Measurements from ENCODE around the gene SWI5. TPM values are rescaled to one million over a fixed set of nuclear protein-coding genes. Genes with fewer than 3 reads are reported as not detected.

Gene SWI5
- total RNA-seq, 1 donor from 2014 or later = 13.5 TPM

GRCh38 chr9:128254855-128255759 is 21.0 kb upstream of the SWI5 start:
- H3K4me3 Mint-ChIP-seq (ENCODE audit: low read depth) = no peak overlapping the region
- H3K9me3 Mint-ChIP-seq = no peaks in the 10 kb centered on the region
- intact Hi-C loops (cut with micrococcal nuclease) = no loop called here

DNA sequence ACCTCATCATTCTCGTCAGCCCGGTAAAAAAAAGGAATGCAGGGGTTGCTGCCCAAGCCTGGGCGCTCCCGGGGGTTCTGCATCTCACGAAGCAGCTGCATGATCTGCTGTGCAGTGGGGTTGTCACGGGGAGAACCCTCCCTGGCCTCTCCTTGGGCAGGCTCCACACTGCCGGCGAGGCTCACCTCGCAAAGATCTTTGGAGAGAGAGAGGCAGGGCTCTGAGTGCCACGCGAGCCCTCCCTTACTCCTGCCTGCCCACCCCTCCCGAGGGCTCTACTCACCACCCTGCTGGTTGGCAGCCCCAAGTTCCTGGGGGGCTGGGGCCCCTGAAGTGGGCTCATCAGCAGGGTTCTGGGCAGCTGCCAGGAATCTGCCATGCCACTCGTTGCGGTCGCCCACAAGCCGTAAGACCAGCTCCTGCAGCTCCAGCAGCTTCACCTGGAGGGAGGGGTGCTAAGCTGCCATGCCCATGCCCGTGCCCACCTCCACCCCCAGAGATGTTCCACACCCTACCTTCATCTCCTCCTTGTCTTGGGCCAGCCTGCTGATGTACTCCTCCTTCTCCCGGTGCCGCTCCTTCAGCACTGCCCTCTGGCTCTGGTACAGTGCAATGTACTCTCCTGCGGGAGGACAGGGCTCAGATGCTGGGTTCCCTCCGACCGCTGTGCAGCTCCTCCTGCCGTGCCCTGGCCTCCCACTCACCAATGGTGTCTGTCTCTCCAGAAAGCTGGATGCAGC is 18.8 kb upstream of the SWI5 start:
- peaks cover 1% of the 10 kb centered on the region for H3K27me3 Mint-ChIP-seq (ENCODE audit: low read depth)
- intact Hi-C loops (cut with micrococcal nuclease) = no loop called here
- no peak overlapping the region for H3K27ac Mint-ChIP-seq
- H3K36me3 Mint-ChIP-seq (ENCODE audit: low read depth) = peaks cover 17% of the 10 kb centered on the region
- no peaks in the 10 kb centered on the region for H3K4me1 Mint-ChIP-seq (ENCODE audit: low read depth)
- H3K4me3 Mint-ChIP-seq (ENCODE audit: low read depth) = no peak overlapping the region
- no peaks in the 10 kb centered on the region for H3K9me3 Mint-ChIP-seq
- no peak for DNase-seq (ENCODE audit: low spot score)

More at GRCh38 chr9:128254855-128255759, 21.0 kb upstream of the SWI5 start:
- H3K4me1 Mint-ChIP-seq (ENCODE audit: low read depth) = peaks cover 3% of the 10 kb centered on the region
- DNase-seq (ENCODE audit: low spot score) = peak; percentile 25
- H3K27ac Mint-ChIP-seq = no peak overlapping the region
- H3K36me3 Mint-ChIP-seq (ENCODE audit: low read depth) = peaks cover 7% of the 10 kb centered on the region
- peaks cover 11% of the 10 kb centered on the region for H3K27me3 Mint-ChIP-seq (ENCODE audit: low read depth)

GRCh38 chr9:128257907-128258306 is 18.2 kb upstream of the SWI5 start:
- Mint-ChIP-seq H3K4me3 (ENCODE audit: low read depth) (no peak overlapping the region), H3K27ac (no peak overlapping the region), H3K36me3 (ENCODE audit: low read depth) (peaks cover 21% of the 10 kb centered on the region), H3K9me3 (no peaks in the 10 kb centered on the region), H3K27me3 (ENCODE audit: low read depth) (no peaks in the 10 kb centered on the region), H3K4me1 (ENCODE audit: low read depth) (no peaks in the 10 kb centered on the region)
- intact Hi-C loops (cut with micrococcal nuclease) = no loop called here
- no peak for DNase-seq (ENCODE audit: low spot score)

DNA sequence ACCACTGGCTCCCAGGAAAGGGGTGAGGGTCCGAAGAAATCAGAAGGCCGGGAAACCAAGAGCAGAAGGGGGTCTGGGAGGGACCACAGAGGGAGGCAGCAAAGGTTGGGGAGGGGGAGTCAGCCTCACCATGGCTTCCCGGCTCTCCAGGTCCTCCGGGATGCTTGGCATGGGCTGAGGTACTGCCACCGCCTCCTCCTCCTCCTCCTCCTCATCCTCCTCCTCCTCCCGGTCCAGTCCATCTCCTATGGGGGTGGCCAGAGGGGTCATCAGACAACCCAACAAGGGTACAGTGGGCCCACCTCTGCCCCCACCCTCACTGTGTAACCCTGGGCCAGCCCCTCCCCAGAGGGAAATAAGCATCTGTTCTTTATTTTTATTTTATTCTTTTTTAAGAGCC is 17.8 kb upstream of the SWI5 start:
- Mint-ChIP-seq H3K4me3 (ENCODE audit: low read depth) (no peak overlapping the region), H3K4me1 (ENCODE audit: low read depth) (no peaks in the 10 kb centered on the region), H3K36me3 (ENCODE audit: low read depth) (peaks cover 21% of the 10 kb centered on the region), H3K9me3 (no peaks in the 10 kb centered on the region), H3K27ac (no peak overlapping the region), H3K27me3 (ENCODE audit: low read depth) (no peaks in the 10 kb centered on the region)
- intact Hi-C loops (cut with micrococcal nuclease) = no loop called here
- DNase-seq (ENCODE audit: low spot score) = no peak

DNA sequence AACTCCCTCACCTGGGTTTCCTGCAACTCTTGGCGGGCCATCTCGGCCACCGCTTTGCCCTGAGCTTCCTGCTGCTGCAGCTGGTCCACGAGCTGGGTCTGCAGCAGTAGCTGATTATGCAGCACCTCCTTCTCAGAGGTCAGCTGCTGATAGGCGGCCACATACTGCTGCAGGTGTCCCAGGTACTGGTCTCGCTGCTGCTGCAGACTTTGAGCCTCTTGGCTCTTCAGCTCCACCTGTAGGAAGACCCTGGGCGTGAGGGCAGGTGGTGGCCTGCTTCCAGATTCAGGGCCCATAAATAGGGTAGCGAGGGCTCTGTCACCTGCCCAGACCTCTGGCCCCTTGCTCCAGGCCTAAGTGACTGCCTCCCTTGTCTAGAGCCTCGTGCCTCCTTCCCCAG is 16.9 kb upstream of the SWI5 start:
- Mint-ChIP-seq H3K9me3 (no peaks in the 10 kb centered on the region), H3K4me3 (ENCODE audit: low read depth) (no peak overlapping the region), H3K4me1 (ENCODE audit: low read depth) (no peaks in the 10 kb centered on the region), H3K27ac (no peak overlapping the region), H3K36me3 (ENCODE audit: low read depth) (peaks cover 21% of the 10 kb centered on the region), H3K27me3 (ENCODE audit: low read depth) (no peaks in the 10 kb centered on the region)
- no peak for DNase-seq (ENCODE audit: low spot score)
- intact Hi-C loops (cut with micrococcal nuclease) = no loop called here

DNA sequence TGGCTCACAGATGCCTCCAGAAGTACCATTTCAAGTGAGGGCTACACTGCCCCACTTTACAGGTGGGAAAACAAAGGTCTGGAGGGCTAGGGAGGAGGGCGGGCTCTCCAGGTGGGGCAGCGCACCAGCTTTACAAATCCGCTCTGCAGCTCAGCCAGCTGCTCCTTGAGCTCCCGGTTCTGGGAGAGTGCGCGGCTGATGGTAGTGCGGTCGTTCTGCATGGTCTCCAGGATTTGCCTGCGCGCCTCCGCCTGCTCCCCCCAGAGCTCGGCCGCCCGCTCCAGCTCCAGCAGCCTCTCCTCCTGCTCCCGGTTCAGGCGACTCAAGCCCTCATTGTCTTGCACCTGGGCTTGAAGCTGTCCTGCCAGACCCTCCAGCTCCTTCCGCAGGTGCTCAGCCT is 15.7 kb upstream of the SWI5 start:
- intact Hi-C loops (cut with micrococcal nuclease) = no loop called here
- H3K27me3 Mint-ChIP-seq (ENCODE audit: low read depth) = no peaks in the 10 kb centered on the region
- no peak for DNase-seq (ENCODE audit: low spot score)
- H3K9me3 Mint-ChIP-seq = no peaks in the 10 kb centered on the region
- H3K36me3 Mint-ChIP-seq (ENCODE audit: low read depth) = peaks cover 21% of the 10 kb centered on the region
- H3K27ac Mint-ChIP-seq = no peak overlapping the region
- H3K4me3 Mint-ChIP-seq (ENCODE audit: low read depth) = no peak overlapping the region
- no peaks in the 10 kb centered on the region for H3K4me1 Mint-ChIP-seq (ENCODE audit: low read depth)

- Mint-ChIP-seq H3K4me3 (ENCODE audit: low read depth) (no peak overlapping the region), H3K36me3 (ENCODE audit: low read depth) (peaks cover 21% of the 10 kb centered on the region), H3K4me1 (ENCODE audit: low read depth) (no peaks in the 10 kb centered on the region), H3K9me3 (no peaks in the 10 kb centered on the region), H3K27me3 (ENCODE audit: low read depth) (no peaks in the 10 kb centered on the region), H3K27ac (no peak overlapping the region)
- no peak for DNase-seq (ENCODE audit: low spot score)
- intact Hi-C loops (cut with micrococcal nuclease) = no loop called here
Measured at GRCh38 chr9:128262687-128263086, 13.4 kb upstream of the SWI5 start.

GRCh38 chr9:128265348-128265847 is 10.7 kb upstream of the SWI5 start:
- no peak for DNase-seq (ENCODE audit: low spot score)
- Mint-ChIP-seq H3K4me1 (ENCODE audit: low read depth) (no peaks in the 10 kb centered on the region), H3K36me3 (ENCODE audit: low read depth) (peaks cover 23% of the 10 kb centered on the region), H3K9me3 (no peaks in the 10 kb centered on the region), H3K4me3 (ENCODE audit: low read depth) (no peak overlapping the region), H3K27me3 (ENCODE audit: low read depth) (no peaks in the 10 kb centered on the region), H3K27ac (no peak overlapping the region)
- intact Hi-C loops (cut with micrococcal nuclease) = no loop called here

DNA sequence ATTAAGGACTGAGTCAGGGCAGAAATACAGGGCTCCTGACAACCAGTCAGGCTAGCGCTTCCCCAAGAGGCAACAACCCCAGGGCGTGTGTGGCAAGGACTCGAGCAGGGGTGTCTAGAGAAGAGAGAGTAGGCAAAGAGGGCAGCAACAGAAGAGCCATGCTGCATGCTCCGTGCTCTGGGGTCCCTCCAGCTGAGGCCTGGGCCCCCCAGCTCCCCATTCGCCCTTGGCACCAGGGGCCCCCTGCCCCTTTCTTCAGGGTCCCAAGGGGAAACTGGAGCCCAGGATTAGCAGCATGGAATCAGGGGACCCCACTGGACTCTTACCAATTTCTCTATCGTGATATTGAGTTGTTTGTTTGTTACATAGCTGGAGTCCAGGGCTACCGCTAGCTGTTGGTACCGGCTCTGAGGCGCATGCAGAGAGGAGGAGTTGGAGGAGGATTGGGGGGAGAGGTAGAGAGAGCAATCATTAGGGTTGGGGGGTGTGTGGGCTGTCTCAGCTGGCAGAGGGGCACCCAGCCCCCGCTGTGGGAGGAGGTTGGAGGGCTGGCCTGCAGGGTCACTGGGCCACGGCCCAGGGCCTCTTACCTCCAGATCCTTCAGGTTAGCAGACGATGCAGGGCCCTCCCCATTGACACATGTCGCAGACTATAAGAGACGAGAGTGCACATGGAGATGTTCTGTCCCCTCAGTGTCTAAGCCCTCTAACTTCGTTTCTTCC is 9.0 kb upstream of the SWI5 start:
- DNase-seq (ENCODE audit: low spot score) = no peak
- Mint-ChIP-seq H3K27me3 (ENCODE audit: low read depth) (no peaks in the 10 kb centered on the region), H3K4me1 (ENCODE audit: low read depth) (peaks cover 2% of the 10 kb centered on the region), H3K36me3 (ENCODE audit: low read depth) (peaks cover 26% of the 10 kb centered on the region), H3K4me3 (ENCODE audit: low read depth) (no peak overlapping the region), H3K9me3 (no peaks in the 10 kb centered on the region), H3K27ac (no peak overlapping the region)
- intact Hi-C loops (cut with micrococcal nuclease) = no loop called here

DNA sequence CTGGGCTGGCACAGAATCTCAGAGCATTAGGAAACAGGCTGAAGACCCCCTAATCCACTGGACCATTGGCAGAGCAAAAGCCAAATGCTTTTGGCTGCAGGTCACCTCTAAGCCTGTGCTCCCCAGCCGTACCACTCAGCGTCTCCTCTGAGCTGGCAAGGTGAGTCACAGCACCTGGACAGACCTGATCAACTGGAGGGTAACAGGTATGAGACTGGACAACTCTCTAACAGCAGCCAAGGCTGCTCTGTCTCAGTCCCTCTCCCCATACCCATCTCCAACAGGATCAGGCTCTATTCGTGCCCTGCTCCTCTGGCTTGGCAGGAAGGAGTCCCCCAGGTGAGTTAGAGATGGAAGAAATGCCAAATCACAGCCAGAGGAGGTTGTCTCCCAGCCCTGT is 5.0 kb upstream of the SWI5 start:
- H3K4me1 Mint-ChIP-seq (ENCODE audit: low read depth) = peaks cover 20% of the 10 kb centered on the region
- no peaks in the 10 kb centered on the region for H3K27me3 Mint-ChIP-seq (ENCODE audit: low read depth)
- H3K27ac Mint-ChIP-seq = no peak overlapping the region
- no peak overlapping the region for H3K4me3 Mint-ChIP-seq (ENCODE audit: low read depth)
- H3K36me3 Mint-ChIP-seq (ENCODE audit: low read depth) = peaks cover 36% of the 10 kb centered on the region
- H3K9me3 Mint-ChIP-seq = no peaks in the 10 kb centered on the region
- intact Hi-C loops (cut with micrococcal nuclease) = no loop called here
- no peak for DNase-seq (ENCODE audit: low spot score)

- Mint-ChIP-seq H3K36me3 (ENCODE audit: low read depth) (peaks cover 36% of the 10 kb centered on the region), H3K9me3 (no peaks in the 10 kb centered on the region), H3K4me3 (ENCODE audit: low read depth) (no peak overlapping the region), H3K4me1 (ENCODE audit: low read depth) (peaks cover 24% of the 10 kb centered on the region), H3K27me3 (ENCODE audit: low read depth) (no peaks in the 10 kb centered on the region), H3K27ac (no peak overlapping the region)
- intact Hi-C loops (cut with micrococcal nuclease) = no loop called here
- no peak for DNase-seq (ENCODE audit: low spot score)
Measured at GRCh38 chr9:128271512-128271911, 4.6 kb upstream of the SWI5 start.

- no peak overlapping the region for H3K27ac Mint-ChIP-seq
- peaks cover 34% of the 10 kb centered on the region for H3K4me1 Mint-ChIP-seq (ENCODE audit: low read depth)
- H3K9me3 Mint-ChIP-seq = no peaks in the 10 kb centered on the region
- peaks cover 27% of the 10 kb centered on the region for H3K36me3 Mint-ChIP-seq (ENCODE audit: low read depth)
- DNase-seq (ENCODE audit: low spot score) = no peak
- H3K4me3 Mint-ChIP-seq (ENCODE audit: low read depth) = peak overlapping the region; percentile 97
- H3K27me3 Mint-ChIP-seq (ENCODE audit: low read depth) = no peaks in the 10 kb centered on the region
- intact Hi-C loops (cut with micrococcal nuclease) = no loop called here
Measured at GRCh38 chr9:128274245-128274644, 1.8 kb upstream of the SWI5 start.

Measured in activated T-helper 2 cell treated with anti-CD3 and anti-CD28 coated beads, Interferon-gamma antibody, Interleukin-2, Interleukin-4, amounts not matched to agents 10 μg/mL and 5 μg/mL and 100 μg/mL, durations not matched to agents 14 hours and 24 hours and 36 hours (primary cell).